Heart left ventricle (tissue), 13 donors: Measurements from ENCODE around the gene NDUFS4.

ENCODE experiments used
- POLR2A ChIP-seq, 2 donors: fragments of 450-650 bp; IDR thresholded peaks; one replicate each; pipeline ENCODE4 v1.6.1; 2017; ENCODE audit warnings: antibody characterized with exemption in 2 of 2, mild to moderate bottlenecking in 2 of 2, moderate library complexity in 2 of 2
- TF ChIP-seq, protein P1 (sequence below), 12 donors: fragments of 200-600 bp; sonication (generic) in 4 of 12; IDR thresholded peaks; one replicate each; pipeline versions ENCODE4 v1.5.0 to v1.8.0; 2018 to 2022; ENCODE audit warnings: antibody characterized with exemption in 12 of 12, mild to moderate bottlenecking in 5 of 12
- donor health status: ischemic (EF 13 %, LVEDD 7.1; RV severe dilation, severe dysfunction).
- donor health status: DM: no; HTN: yes; CAD: no.
- donor health status: DM: no; HTN: no; CAD: no.
- donor health status: ischemic (EF 25% LVEDD 6.9; RV normal size, moderate dysfunction).
- donor health status: ischemic (EF 25% LVEDD 5.7; RV mildly dilated, moderate dysfunction).
- donor health status: ischemic (EF 35%, LVEDD 5.7; RV mildly dilated, moderate dysfunction).
- donor health status: nonischemic (EF 11% LVEDD 7.7; RV severe dilation, severe dysfunction).
- donor health status: DM: yes; HTN: yes; CAD: no.
- donor health status: PGD.
- donor health status: ischemic (EF 29% LVEDD 5.4; RV normal size, mild dysfunction).
- donor health status: nonischemic (EF 23%, LVEDD 6.1; RV moderate dilation, normal function).

DNA sequence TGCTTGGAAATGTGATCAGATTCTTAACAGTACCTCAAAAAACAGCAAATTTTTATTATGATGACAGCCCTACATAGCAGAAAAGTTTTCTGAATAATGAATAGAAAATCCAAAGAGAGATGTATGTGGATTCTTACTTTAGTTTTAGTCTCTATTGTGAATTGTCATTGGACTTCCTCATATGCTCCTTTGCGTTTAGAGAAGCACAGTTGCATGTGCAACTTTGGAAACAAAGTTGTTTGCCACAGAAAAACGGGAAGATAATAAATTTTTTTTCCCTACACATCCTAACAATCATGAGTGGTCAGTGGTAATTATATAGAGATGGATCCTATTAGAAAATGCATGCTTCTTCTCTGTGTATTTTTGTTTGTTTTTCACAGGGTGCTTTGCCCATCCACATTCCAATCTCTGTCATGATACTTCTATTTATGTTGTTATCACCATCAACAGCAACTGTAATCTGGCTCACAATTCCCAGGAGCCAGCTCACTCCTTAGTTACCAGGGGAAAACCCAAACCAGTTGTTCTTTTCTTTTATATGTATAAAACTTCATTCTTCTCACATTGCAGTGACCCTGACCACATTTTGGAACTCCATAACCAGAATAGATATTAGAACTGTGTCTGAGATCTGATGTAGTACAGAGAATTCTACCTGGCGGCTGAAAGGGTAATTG lies 118.7 kb downstream of the NDUFS4 start:
- TF ChIP-seq, protein P1, sequence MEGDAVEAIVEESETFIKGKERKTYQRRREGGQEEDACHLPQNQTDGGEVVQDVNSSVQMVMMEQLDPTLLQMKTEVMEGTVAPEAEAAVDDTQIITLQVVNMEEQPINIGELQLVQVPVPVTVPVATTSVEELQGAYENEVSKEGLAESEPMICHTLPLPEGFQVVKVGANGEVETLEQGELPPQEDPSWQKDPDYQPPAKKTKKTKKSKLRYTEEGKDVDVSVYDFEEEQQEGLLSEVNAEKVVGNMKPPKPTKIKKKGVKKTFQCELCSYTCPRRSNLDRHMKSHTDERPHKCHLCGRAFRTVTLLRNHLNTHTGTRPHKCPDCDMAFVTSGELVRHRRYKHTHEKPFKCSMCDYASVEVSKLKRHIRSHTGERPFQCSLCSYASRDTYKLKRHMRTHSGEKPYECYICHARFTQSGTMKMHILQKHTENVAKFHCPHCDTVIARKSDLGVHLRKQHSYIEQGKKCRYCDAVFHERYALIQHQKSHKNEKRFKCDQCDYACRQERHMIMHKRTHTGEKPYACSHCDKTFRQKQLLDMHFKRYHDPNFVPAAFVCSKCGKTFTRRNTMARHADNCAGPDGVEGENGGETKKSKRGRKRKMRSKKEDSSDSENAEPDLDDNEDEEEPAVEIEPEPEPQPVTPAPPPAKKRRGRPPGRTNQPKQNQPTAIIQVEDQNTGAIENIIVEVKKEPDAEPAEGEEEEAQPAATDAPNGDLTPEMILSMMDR (IDR thresholded peaks at IDR 0.05): no peak
- TF ChIP-seq POLR2A (IDR thresholded peaks at IDR 0.05): no peak
